CD8-positive, alpha-beta memory T cell (primary cell): ENCODE data around the gene RELN. TPM values are rescaled to one million over a fixed set of nuclear protein-coding genes. Genes with fewer than 3 reads are reported as not detected.

Experiments
- CTCF ChIA-PET: fragments of 350-600 bp; sonication (Branson Sonifier 250); formaldehyde crosslinking; loops from one replicate; lab custom pipeline; 2021; ENCODE audit warnings: antibody characterized with exemption; lab: Charles Lee
- POLR2A ChIA-PET: fragments of 350-600 bp; sonication (Branson Sonifier 250); formaldehyde crosslinking; loops from one replicate; lab custom pipeline; 2021; ENCODE audit warnings: antibody characterized with exemption; lab: Charles Lee
- DNase-seq, 5 donors: peaks; one replicate each; pipeline versions ENCODE4 v3.0.0 to v3.0.0-alpha.2; 2020 to 2022; ENCODE audit warnings: mixed read lengths in 1 of 5
- H3K27ac ChIP-seq: one replicate; pipeline ENCODE4 v1.7.0; 2013; ENCODE audit warnings: low read depth, mild to moderate bottlenecking, low read length, moderate library complexity
- H3K27me3 ChIP-seq: 2 replicates; pipeline ENCODE4 v1.7.0; 2013; ENCODE audit warnings: low read length, mild to moderate bottlenecking; ENCODE audit not compliant: insufficient read depth, poor library complexity, severe bottlenecking
- H3K36me3 ChIP-seq: 2 replicates; pipeline ENCODE4 v1.7.0; 2013; ENCODE audit warnings: mild to moderate bottlenecking, low read length, moderate library complexity; ENCODE audit not compliant: insufficient read depth
- H3K4me1 ChIP-seq: 2 replicates; pipeline ENCODE4 v1.7.0; 2013; ENCODE audit warnings: mild to moderate bottlenecking, low read length, moderate library complexity; ENCODE audit not compliant: insufficient read depth
- H3K4me3 ChIP-seq: 2 replicates; pipeline ENCODE4 v1.7.0; 2013; ENCODE audit warnings: mild to moderate bottlenecking, low read length
- H3K9me3 ChIP-seq: 2 replicates; pipeline ENCODE4 v1.7.0; 2013; ENCODE audit warnings: mild to moderate bottlenecking, low read length
- H3K27ac Mint-ChIP-seq, 8 donors: one replicate each; pipeline ENCODE4 v1.8.0; 2020 to 2021; ENCODE audit warnings: mixed read lengths in 8 of 8, mild to moderate bottlenecking in 6 of 8, inconsistent platforms in 3 of 8, moderate library complexity in 3 of 8
- H3K27me3 Mint-ChIP-seq, 2 donors: one replicate each; pipeline ENCODE4 v1.8.0; 2020 to 2021; ENCODE audit warnings: mixed read lengths in 2 of 2, mild to moderate bottlenecking in 1 of 2, moderate library complexity in 1 of 2
- H3K36me3 Mint-ChIP-seq, 3 donors: one replicate each; pipeline ENCODE4 v1.8.0; 2020 to 2021; ENCODE audit warnings: mixed read lengths in 3 of 3, inconsistent platforms in 1 of 3, mild to moderate bottlenecking in 1 of 3
- H3K4me1 Mint-ChIP-seq, 3 donors: one replicate each; pipeline ENCODE4 v1.8.0; 2020 to 2021; ENCODE audit warnings: mixed read lengths in 3 of 3, inconsistent platforms in 1 of 3, mild to moderate bottlenecking in 1 of 3
- H3K4me3 Mint-ChIP-seq, 7 donors: one replicate each; pipeline ENCODE4 v1.8.0; 2020 to 2021; ENCODE audit warnings: mixed read lengths in 7 of 7, mild to moderate bottlenecking in 6 of 7, moderate library complexity in 4 of 7, inconsistent platforms in 2 of 7
- H3K9me3 Mint-ChIP-seq, 5 donors: one replicate each; pipeline ENCODE4 v1.8.0; 2020 to 2022; ENCODE audit warnings: mixed read lengths in 5 of 5, mild to moderate bottlenecking in 3 of 5, moderate library complexity in 2 of 5, inconsistent platforms in 1 of 5
- polyA plus RNA-seq: library from polyadenylated mRNA; unstranded; fragments of 300-500 nt; fragmentation: Illumina TruSeq; gene quantifications from one replicate; pipeline ENCODE4 v1.2.3, GENCODE V29; 2021
- total RNA-seq, 2 experiments: library from RNA; stranded (reverse); gene quantifications; one replicate each; pipeline ENCODE4 v1.2.3, GENCODE V29; 2021

Gene RELN
- total and polyA plus RNA-seq, 3 experiments from 2014 or later: not detected

DNA sequence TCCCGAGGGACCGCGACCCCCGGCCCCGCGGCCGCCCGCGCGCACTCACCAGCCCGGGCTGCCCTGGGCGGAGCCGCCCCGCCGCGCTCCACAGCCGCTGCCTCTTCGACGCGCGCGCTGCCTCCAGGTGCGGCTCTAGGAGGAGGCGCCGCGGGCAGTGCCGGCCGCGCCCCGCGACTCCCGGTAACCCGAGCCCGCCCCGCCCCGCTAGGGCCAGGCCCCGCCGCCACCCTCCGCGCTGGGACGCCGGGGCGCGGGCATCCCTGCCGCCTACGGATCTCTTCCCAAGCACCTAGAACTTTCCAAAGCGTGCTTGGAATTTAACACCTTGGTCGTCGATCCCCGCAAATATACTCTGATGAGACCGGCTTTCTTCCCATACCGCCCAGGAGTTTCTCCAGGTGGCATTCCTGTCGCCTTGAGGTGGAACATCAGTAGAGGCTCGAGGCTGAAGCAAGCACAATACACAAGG, 543.4 kb downstream of the RELN start, which contains the start of gene SLC26A5:
TSS of gene SLC26A5 (minus strand) at position 159 of the 472 bp plus-strand sequence. CDS start 24,693 bp downstream, outside the sequence.
- Mint-ChIP-seq H3K4me3 (peak within 1 kb of the TSS; percentile 59 to 89 (median 78)), H3K9me3 (peaks cover 0 to 11% (median 4%) of the 10 kb centered on the region in 5 donors), H3K27ac (peak within 1 kb of the TSS in 3 of 8 donors; percentile 15 to 46 (median 34)), H3K4me1 (peaks cover 8 to 25% (median 23%) of the 10 kb centered on the region in 3 donors), H3K27me3 (peaks cover 41 to 80% of the 10 kb centered on the region in 2 donors), H3K36me3 (no peaks in the 10 kb centered on the region)
- ChIA-PET CTCF (interaction anchor here (0.7 kb wide), 1 partner anchor 26 kb away, joined by 3 read pairs; no protein-coding TSS in a partner anchor), POLR2A (no interaction called here)
- H3K9me3 ChIP-seq: no peaks in the 10 kb centered on the region
- peak in 1 of 5 donors; percentile 43 for DNase-seq
- peak within 1 kb of the TSS; percentile 39 for H3K4me3 ChIP-seq
- H3K4me1 ChIP-seq: peaks cover 6% of the 10 kb centered on the region
- H3K36me3 ChIP-seq: no peaks in the 10 kb centered on the region
- no peak within 1 kb of the TSS for H3K27ac ChIP-seq
- peaks cover 19% of the 10 kb centered on the region for H3K27me3 ChIP-seq

DNA sequence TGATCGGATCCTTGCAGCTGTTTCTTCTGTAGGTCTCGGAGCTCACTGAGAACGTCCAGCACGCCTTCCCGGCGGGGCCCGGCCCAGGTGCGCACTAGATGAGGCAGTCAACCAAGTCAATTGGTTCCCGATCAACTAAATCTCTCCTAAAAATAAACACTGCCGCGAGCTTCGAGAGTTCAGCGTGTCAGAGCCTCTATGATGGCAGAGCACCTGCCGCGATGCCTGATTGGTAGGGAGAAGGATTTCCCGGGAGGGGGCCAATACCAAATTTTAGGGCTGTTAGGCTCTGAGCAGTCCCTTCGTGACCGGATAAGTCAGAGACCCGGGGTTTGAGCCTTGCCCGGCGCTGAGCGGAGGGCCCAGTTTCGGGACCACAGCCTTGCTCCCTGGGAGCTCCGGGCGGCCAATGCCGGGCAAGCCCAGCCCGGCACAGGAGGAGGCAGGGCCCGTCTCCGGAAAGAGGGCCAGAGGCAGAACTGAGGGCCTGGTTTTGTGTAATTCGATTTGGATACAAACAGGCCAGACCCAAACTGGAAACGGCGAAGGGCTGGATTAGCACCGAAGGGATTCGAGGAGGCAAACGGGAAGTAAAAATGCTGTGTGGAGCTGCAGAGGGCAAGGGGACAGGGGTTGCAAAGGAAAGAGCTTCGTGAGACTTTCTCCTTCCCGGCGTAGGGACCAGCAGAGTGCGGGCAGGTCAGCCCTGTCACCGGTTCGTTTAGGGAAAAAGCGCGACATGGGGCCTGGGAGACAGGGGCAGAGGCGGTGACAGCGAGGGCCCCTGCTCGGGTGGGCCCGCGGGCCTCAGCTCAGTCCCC, 544.0 kb downstream of the RELN start:
- H3K27me3 Mint-ChIP-seq: peaks cover 39 to 82% of the 10 kb centered on the region in 2 donors
- Histone ChIP-seq H3K4me3 (peak overlapping the region; percentile 39), H3K27ac (no peak overlapping the region), H3K27me3 (peaks cover 19% of the 10 kb centered on the region), H3K4me1 (peaks cover 6% of the 10 kb centered on the region), H3K9me3 (no peaks in the 10 kb centered on the region), H3K36me3 (no peaks in the 10 kb centered on the region)
- H3K4me3 Mint-ChIP-seq: peak overlapping the region; percentile 56 to 89 (median 78)
- peak overlapping the region in 2 of 8 donors; percentile 34 to 46 for H3K27ac Mint-ChIP-seq
- CTCF ChIA-PET: no interaction called here
- POLR2A ChIA-PET: no interaction called here
- H3K9me3 Mint-ChIP-seq: peaks cover 0 to 10% (median 3%) of the 10 kb centered on the region in 5 donors
- DNase-seq: no peak
- H3K36me3 Mint-ChIP-seq: no peaks in the 10 kb centered on the region
- H3K4me1 Mint-ChIP-seq: peaks cover 8 to 25% (median 23%) of the 10 kb centered on the region in 3 donors

DNA sequence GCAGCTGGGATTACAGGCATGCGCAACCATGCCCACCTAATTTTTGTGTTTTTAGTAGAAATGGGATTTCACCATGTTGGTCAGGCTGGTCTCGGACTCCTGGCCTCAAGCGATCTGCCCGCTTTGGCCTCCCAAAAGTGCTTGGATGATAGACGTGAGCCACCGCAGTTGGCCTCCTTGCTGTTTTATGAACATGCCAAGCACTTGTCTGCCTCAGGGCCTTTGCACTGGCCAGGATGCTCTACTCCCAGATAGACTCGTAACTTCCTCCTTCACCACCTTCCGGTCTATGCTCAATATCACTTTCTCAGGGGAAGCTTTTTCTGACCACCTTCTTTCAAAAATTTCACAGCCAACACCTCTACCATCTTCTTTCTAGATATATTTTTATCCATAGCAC, 549.8 kb downstream of the RELN start:
- Histone ChIP-seq H3K4me3 (no peak overlapping the region), H3K4me1 (no peaks in the 10 kb centered on the region), H3K36me3 (no peaks in the 10 kb centered on the region), H3K27me3 (peaks cover 3% of the 10 kb centered on the region), H3K27ac (no peak overlapping the region), H3K9me3 (no peaks in the 10 kb centered on the region)
- Mint-ChIP-seq H3K4me1 (no peaks in the 10 kb centered on the region), H3K9me3 (no peaks in the 10 kb centered on the region), H3K27ac (no peak overlapping the region), H3K36me3 (peaks cover 0 to 2% (median 0%) of the 10 kb centered on the region in 3 donors), H3K27me3 (peaks cover 14 to 72% of the 10 kb centered on the region in 2 donors), H3K4me3 (no peak overlapping the region)
- no peak for DNase-seq
- ChIA-PET POLR2A (no interaction called here), CTCF (no interaction called here)

DNA sequence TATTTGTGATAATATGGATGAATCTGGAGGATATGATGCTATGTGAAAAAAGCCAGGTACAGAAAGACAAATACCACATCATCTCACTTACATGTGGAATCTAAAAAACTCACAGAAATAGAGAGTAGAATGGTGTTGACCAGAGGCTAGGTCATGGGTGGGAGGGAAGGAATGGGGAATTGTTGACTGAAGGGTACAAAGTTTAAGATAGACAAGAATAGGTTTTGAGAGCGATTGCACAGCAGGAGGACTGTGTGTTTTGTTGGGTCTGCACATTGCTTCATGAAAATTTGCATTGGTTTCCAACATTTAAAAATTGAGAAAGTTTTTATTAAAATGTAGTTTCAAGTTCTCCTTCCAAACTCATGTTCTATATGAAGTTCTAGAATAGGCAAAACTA, 551.8 kb downstream of the RELN start:
- H3K4me3 Mint-ChIP-seq: no peak overlapping the region
- peaks cover 9 to 57% of the 10 kb centered on the region in 2 donors for H3K27me3 Mint-ChIP-seq
- no peak for DNase-seq
- H3K27ac ChIP-seq: no peak overlapping the region
- peaks cover 0 to 2% (median 0%) of the 10 kb centered on the region in 5 donors for H3K9me3 Mint-ChIP-seq
- no peak overlapping the region for H3K27ac Mint-ChIP-seq
- H3K36me3 ChIP-seq: no peaks in the 10 kb centered on the region
- H3K36me3 Mint-ChIP-seq: peaks cover 0 to 2% (median 0%) of the 10 kb centered on the region in 3 donors
- POLR2A ChIA-PET: no interaction called here
- H3K4me1 Mint-ChIP-seq: no peaks in the 10 kb centered on the region
- H3K9me3 ChIP-seq: no peaks in the 10 kb centered on the region
- H3K4me3 ChIP-seq: no peak overlapping the region
- CTCF ChIA-PET: no interaction called here
- no peaks in the 10 kb centered on the region for H3K4me1 ChIP-seq
- H3K27me3 ChIP-seq: no peaks in the 10 kb centered on the region

DNA sequence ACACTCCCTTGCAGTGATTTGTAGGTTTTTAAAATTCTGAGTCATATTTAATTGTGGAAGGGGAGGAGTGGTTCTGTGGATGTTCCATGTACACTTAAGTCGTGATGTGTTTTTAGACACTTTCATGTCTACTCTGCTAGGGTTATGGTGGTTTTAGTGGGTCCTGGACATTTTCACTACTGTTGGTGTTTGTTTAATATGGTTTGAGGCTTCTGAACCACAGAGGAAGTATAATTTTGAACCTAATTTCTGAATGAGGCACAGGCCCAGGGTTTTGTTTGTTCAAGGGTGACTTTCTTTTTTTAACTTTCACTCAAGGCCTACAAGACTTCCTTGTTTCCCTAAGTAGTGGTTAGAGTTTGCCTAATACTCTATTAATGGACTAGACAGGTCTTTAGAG, 556.7 kb downstream of the RELN start:
- Mint-ChIP-seq H3K9me3 (peaks cover 0 to 2% (median 0%) of the 10 kb centered on the region in 5 donors), H3K36me3 (no peaks in the 10 kb centered on the region), H3K27me3 (peaks cover 3 to 34% of the 10 kb centered on the region in 2 donors), H3K4me1 (no peaks in the 10 kb centered on the region), H3K27ac (no peak overlapping the region), H3K4me3 (no peak overlapping the region)
- ChIA-PET CTCF (no interaction called here), POLR2A (no interaction called here)
- H3K27ac ChIP-seq: no peak overlapping the region
- H3K4me3 ChIP-seq: no peak overlapping the region
- H3K4me1 ChIP-seq: no peaks in the 10 kb centered on the region
- H3K27me3 ChIP-seq: no peaks in the 10 kb centered on the region
- no peak for DNase-seq
- no peaks in the 10 kb centered on the region for H3K36me3 ChIP-seq
- no peaks in the 10 kb centered on the region for H3K9me3 ChIP-seq

DNA sequence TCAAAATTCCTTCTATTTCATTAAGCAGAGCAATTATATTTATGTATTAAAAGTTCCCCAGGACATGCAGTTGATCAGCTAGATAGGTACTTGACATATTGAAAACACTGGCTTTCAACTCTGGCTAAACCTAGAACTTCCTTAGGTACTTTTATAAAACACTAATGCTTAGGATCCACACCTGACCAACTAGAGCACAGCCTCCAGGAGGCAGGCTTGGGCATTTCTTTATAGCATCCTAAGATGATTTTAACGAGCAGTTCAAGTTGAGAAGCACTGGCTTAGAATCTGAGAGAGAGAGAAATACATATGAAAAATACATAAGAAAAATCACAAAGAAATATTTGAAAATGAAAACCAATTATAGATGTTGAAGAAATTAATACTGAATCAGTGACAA, 564.3 kb downstream of the RELN start:
- H3K9me3 ChIP-seq: no peaks in the 10 kb centered on the region
- H3K27ac ChIP-seq: no peak overlapping the region
- CTCF ChIA-PET: no interaction called here
- no peak for DNase-seq
- Mint-ChIP-seq H3K4me3 (no peak overlapping the region), H3K27me3 (peaks cover 3 to 12% of the 10 kb centered on the region in 2 donors), H3K4me1 (no peaks in the 10 kb centered on the region), H3K36me3 (no peaks in the 10 kb centered on the region), H3K9me3 (no peaks in the 10 kb centered on the region), H3K27ac (peak overlapping the region in 1 of 8 donors; percentile 43)
- no peaks in the 10 kb centered on the region for H3K4me1 ChIP-seq
- H3K4me3 ChIP-seq: no peak overlapping the region
- POLR2A ChIA-PET: no interaction called here
- H3K27me3 ChIP-seq: no peaks in the 10 kb centered on the region
- no peaks in the 10 kb centered on the region for H3K36me3 ChIP-seq

DNA sequence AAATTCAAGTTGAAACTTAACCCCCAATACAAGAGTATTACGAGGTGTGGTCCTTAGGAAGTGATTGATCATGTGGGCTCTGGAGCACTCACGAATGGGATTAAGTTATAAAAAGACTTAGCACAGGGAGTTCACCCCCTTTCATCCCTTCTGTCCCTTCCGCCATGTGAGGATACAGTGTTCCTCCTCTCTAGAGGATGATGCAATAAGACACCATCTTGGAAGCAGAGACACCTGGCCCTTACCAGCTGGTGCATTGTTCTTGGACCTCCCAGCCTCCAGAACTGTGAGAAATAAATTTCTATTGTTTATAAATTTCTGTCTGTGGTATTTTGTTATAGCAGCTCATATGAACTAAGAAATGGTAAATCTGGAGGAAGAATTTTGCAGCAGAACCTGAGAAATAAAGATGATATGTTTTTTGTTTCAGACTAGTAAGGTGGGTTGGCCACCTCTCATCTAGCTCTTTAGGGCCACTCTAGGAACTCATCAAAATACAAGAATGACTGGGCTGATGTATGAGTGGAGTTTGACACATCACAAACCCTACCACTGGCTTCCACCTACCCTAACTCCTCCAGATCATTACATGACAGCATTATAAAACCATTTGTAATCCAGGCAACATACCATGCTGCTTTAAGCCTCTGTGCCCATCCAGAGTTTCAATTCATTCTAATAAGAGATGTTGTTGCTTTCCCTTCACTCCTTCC, 565.8 kb downstream of the RELN start:
- Histone ChIP-seq H3K27ac (no peak overlapping the region), H3K9me3 (no peaks in the 10 kb centered on the region), H3K27me3 (no peaks in the 10 kb centered on the region), H3K4me1 (no peaks in the 10 kb centered on the region), H3K36me3 (no peaks in the 10 kb centered on the region), H3K4me3 (no peak overlapping the region)
- CTCF ChIA-PET: no interaction called here
- Mint-ChIP-seq H3K36me3 (no peaks in the 10 kb centered on the region), H3K4me3 (no peak overlapping the region), H3K27me3 (peaks cover 7 to 17% of the 10 kb centered on the region in 2 donors), H3K27ac (no peak overlapping the region), H3K9me3 (peaks cover 0 to 2% (median 0%) of the 10 kb centered on the region in 5 donors), H3K4me1 (no peaks in the 10 kb centered on the region)
- POLR2A ChIA-PET: no interaction called here
- DNase-seq: no peak
